Frontal cortex (tissue), 4 donors: Measurements from ENCODE around the gene CPEB4. TPM values are rescaled to one million over a fixed set of nuclear protein-coding genes. Genes with fewer than 3 reads are reported as not detected.
A peak's percentile ranks its signal among the peaks of the same experiment; 100 is the strongest.

Source experiments
- DNase-seq, 2 donors: peaks; one replicate each; pipeline ENCODE4 v3.0.0; 2012; ENCODE audit warnings: low spot score in 2 of 2
- FAIRE-seq: peaks from 2 replicates; lab custom pipeline; 2012; peaks lifted over from hg19 to GRCh38; lab: Jason Lieb, UNC
- total RNA-seq: library from RNA; depleted of rRNA; stranded (reverse); fragments of >200 nt; gene quantifications from one replicate; pipeline ENCODE4 v1.2.3, GENCODE V29; 2014
- donor health status: control.
- donor health status: control.
- donor health status: control.

Gene CPEB4
- total RNA-seq, 1 donor from 2014 or later = 76.2 TPM

DNA sequence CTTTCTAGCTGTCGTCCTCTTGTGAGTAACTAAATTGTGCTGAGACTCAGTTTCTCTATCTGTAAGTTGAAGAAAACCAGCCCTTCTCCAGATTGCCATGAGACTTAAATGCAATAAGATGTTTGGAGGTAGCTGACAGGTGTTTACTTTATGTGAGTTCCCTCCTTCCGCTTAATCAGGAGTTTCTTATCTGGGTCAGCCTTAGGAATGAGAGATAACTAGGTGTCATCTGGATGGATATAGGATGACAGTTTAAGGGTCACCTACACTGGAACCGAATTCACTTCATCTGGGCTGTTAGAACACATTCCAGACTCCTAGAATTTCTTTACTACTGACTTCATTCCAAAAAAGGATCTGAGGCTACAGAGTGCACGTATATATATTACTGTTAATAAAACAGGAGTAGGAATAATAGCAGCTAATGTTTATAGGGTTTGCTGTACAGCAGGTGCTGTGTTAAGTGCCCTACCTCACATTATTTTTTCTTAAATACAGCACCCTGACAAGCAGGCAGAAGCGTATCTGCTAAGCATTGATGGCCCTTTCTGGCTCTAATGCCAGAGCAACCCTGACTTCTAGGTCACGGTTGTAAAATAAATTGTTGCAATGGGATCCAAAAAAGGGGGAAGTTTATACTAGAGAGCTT, 30.0 kb upstream of the CPEB4 start:
- DNase-seq = no peak
- no peak for FAIRE-seq

- DNase-seq (no peak), FAIRE-seq (no peak)
Observed at GRCh38 chr5:173858670-173859407, 29.3 kb upstream of the CPEB4 start.

DNA sequence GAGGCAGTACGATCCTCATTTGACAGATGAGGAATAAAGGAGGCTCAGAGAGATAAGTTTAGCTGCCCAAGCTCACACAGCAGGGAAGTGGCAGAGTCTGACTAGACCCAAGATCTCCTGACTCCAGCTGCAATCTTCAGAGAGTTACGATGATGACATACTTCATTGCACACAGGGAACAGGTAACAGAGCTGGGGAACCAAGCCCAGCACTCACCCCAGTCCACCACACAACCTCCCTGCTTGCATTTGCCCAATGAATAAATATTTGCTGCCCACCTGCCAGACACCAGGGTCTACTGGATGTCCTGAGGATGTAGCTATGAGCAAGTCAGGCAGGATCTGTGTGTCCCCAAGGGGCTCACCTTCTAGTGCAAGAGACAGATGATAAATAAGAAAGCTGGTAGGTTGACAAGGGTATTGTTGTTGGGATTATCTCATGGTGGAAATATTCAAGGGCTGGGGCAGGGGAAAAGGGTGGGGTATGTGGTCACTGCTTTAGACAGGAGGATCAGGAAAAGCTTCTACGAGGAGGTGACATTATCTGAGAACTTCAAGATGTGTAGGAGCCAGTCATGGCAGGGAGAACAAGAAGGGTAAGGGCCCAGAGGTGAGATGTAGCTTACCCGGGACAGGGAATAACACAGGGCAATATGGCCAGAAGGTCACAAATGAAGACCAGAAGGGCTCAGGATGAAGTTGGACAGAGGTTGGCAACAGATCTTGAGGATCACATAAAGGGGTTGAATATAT, 28.6 kb upstream of the CPEB4 start:
- FAIRE-seq (no peak), DNase-seq (no peak)

- FAIRE-seq (no peak), DNase-seq (no peak)
Observed at GRCh38 chr5:173862047-173862477, 26.1 kb upstream of the CPEB4 start.

- DNase-seq = no peak
- FAIRE-seq = no peak
Observed at GRCh38 chr5:173863359-173863758, 24.8 kb upstream of the CPEB4 start.

GRCh38 chr5:173864126-173865050, 23.8 kb upstream of the CPEB4 start:
- DNase-seq (no peak), FAIRE-seq (no peak)

- peak; percentile 37 to 57 for DNase-seq
- FAIRE-seq = no peak
Observed at GRCh38 chr5:173866243-173866857, 21.8 kb upstream of the CPEB4 start.

DNA sequence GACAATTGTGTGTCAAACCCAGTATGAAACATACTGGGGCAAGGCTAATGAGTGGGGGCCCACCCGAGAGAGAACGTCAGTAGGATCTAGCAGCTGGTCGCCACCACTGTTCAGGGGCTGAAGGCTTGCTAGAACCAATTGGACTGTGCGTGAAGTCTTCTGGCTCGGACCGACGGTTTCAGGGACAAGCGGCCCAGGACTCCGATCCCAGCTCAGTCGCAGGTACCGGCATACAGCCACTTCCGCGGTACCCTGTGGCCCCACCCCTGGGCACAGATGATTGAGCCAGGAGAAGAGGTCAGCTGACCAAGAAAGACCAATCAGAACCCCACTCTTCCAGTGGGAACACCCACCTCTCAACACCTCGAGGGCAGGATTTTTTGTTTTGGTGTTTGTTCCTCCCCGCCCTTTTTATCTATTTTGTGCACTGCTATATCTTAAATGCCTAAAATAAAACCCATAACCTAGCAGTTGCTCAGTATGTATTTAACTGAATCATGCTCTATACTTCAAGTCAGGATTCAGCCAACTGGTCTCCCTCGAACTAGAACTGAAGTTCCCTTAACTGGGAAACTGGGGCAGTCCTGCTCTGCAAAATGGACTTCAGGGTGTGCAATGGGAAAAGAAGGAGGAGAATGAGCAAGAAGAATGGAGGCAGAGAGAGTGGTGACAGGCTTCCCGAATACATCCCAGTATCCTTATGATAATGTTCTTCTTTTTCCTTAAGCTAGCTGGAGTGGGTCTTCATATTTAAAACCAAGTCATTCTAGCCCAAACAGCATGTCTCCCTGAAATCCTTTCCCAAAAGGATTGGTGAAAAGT, 21.1 kb upstream of the CPEB4 start:
- DNase-seq (no peak), FAIRE-seq (no peak)

DNA sequence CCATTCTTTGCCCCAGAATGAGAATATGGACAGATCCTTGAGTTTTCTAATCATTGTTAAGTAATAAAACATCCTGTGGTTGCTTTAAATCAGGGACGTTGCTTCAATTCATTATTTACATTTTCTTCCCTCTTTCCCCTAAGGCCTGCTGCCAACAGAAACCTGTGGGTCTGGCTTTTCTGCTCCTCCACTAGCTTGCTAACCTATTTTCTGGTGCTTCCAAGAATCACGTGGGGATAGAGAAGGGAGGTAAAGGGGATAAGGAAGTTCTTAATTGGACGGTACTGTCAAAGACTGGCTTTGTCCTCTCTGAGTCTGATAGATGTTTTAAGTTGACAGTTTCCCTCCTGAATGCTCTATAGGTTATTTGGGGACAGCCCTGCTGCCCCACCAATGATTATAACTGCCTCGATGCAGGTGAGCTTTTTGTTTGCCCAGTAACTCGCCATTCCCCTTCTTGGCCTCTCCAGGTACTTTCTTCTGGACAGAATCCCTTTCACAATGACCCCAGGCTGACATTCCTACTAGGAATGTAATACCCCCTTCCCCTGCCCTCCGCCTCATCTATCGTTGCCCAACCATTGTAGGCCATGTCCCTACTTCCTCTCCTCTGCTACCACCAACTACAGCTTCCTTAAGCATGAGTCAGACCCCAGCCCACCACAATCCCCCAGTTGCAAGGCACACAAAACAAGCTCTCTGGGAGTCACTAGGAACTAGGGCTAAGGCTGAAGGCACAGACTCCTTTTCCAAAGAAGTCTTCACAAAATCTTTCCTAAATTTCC, 19.9 kb upstream of the CPEB4 start:
- FAIRE-seq (no peak), DNase-seq (no peak)

- FAIRE-seq = no peak
- no peak for DNase-seq
Observed at GRCh38 chr5:173869316-173869715, 18.8 kb upstream of the CPEB4 start.

GRCh38 chr5:173872957-173873305, 15.2 kb upstream of the CPEB4 start:
- no peak for DNase-seq
- FAIRE-seq = no peak

DNA sequence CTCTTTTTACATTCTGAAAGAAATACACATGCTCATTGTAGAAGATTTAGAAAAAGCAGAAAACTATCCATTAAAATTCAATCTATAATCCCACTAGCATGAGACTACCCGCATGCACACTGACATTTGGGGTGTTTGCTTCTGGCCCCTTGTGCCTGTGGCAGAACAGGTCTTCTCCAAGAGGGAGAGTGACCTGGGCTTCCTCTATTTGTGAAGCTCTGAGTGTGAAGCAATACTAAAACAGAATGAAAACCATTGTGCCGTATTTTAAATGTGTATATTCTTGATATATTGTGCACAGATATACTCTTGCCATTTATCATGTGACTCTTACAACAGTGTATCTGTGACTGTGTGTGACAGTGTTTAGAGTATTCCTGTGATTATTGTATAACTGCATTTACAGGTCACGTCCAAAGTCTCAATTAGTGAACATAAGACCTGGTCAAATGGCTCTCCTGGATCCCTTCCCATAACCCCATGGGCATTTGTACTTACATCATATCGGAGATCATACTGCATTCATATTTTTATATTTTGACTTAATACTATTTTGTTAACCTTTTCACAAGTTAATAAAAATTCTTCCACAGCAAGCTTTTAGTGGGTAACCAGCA, 14.7 kb upstream of the CPEB4 start:
- FAIRE-seq (no peak), DNase-seq (no peak)

DNA sequence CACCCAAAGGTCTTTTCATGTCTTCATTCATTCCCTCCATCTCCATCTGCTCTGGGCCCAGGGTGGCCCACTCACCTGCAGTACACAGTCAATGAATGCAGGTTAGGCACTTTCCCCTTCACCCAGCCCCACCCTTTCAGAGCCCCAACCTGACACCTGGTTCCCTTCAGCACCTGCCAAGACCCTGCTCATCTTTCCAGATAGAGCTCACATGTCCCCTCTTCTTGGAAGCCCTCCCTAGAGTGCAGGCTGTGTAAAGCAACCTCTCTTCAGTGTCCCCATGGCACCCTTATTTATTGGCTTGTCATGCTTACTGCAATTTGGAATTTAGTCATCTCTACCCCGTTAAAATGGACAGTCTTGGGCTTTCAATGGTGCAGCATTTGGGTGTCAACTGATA, 13.0 kb upstream of the CPEB4 start:
- FAIRE-seq = no peak

DNA sequence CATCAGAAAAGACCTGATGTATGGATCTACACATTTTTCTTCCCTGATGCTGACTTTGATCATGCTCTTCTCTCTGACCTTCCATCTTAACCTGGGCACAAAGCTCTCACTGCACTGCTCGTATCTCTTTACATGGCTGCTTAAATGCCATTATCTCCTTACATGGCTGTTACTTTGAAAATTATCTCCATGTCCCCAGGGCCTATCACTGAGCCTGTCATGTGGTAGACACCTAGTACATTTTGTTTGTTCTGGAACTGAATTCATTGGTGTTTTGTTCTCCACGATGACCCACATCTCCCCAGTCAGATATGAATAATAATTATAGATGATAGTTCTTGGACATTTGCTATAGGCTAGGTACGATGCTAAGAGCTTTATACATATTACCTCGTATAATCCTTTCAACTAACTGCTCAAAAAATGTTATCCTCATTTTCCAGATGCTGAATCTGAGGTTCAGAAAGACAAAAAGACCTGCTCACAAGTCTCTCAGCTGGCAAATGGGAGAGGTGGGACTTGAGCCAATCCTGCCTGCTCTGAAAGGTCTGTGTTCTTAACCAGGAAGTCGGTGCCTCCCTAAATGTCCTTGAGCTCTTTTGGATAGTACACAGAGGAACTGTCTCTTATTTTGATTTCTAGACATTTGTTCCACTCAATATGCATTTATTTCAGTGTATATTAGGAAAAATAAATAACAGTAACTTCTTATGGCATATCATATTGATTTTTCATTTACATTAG, 9.8 kb upstream of the CPEB4 start:
- DNase-seq (no peak), FAIRE-seq (no peak)

More for the DNA sequence above, 13.0 kb upstream of the CPEB4 start:
- no peak for DNase-seq

- DNase-seq = no peak
- no peak for FAIRE-seq
Observed at GRCh38 chr5:173880306-173880985, 7.7 kb upstream of the CPEB4 start.
